Caco-2 (cell line): Measurements from ENCODE around the gene DLGAP3. TPM values are rescaled to one million over a fixed set of nuclear protein-coding genes. Genes with fewer than 3 reads are reported as not detected.

Experiments used
- BruUV-seq: library from RNA; stranded (reverse); fragments of 400-500 nt; replicated peaks from 2 replicates; lab custom pipeline; 2021; lab: Mats Ljungman, UMichigan
- CTCF ChIA-PET: fragments of 300-600 bp; sonication (Branson Sonifier 250); formaldehyde crosslinking; loops from one replicate; lab custom pipeline; 2022; ENCODE audit warnings: antibody characterized with exemption; lab: Charles Lee
- POLR2A ChIA-PET: fragments of 300-600 bp; sonication (Branson Sonifier 250); formaldehyde crosslinking; loops from one replicate; lab custom pipeline; 2022; ENCODE audit warnings: antibody characterized with exemption; lab: Charles Lee
- DNase-seq, 2 experiments: peaks; one replicate each; pipeline versions ENCODE4 v3.0.0 to v3.0.0-alpha.2; 2020 to 2022
- H3K27me3 ChIP-seq: replicated peaks from 2 replicates; pipeline ENCODE4 v1.6.0; 2011; ENCODE audit warnings: low read length; ENCODE audit not compliant: control insufficient read depth, insufficient read depth
- H3K36me3 ChIP-seq: 2 replicates; pipeline ENCODE4 v1.5.1; 2011; ENCODE audit warnings: low read length; ENCODE audit not compliant: control insufficient read depth, insufficient read depth
- H3K4me1 ChIP-seq: fragments of 250-450 bp; sonication (Bioruptor Pico); 2 replicates; pipeline ENCODE4 v1.5.1; 2020; ENCODE audit warnings: mild to moderate bottlenecking
- H3K4me3 ChIP-seq: 2 replicates; pipeline ENCODE4 v1.5.1; 2011; ENCODE audit warnings: low read depth, mild to moderate bottlenecking, control low read depth, low read length
- H3K9me3 ChIP-seq: fragments of 250-450 bp; sonication (Bioruptor Pico); 2 replicates; pipeline ENCODE4 v1.5.1; 2020; ENCODE audit warnings: mild to moderate bottlenecking, moderate library complexity
- H3K27ac Mint-ChIP-seq: one replicate; pipeline ENCODE4 v1.8.0; 2022; ENCODE audit warnings: mixed read lengths; ENCODE audit not compliant: unreplicated experiment
- H3K27me3 Mint-ChIP-seq: one replicate; pipeline ENCODE4 v1.8.0; 2022; ENCODE audit warnings: mixed read lengths; ENCODE audit not compliant: insufficient read depth, unreplicated experiment
- H3K36me3 Mint-ChIP-seq: one replicate; pipeline ENCODE4 v1.8.0; 2022; ENCODE audit warnings: mild to moderate bottlenecking, mixed read lengths; ENCODE audit not compliant: insufficient read depth, unreplicated experiment
- H3K4me1 Mint-ChIP-seq: one replicate; pipeline ENCODE4 v1.8.0; 2022; ENCODE audit warnings: low read depth, mixed read lengths; ENCODE audit not compliant: unreplicated experiment
- H3K4me3 Mint-ChIP-seq: one replicate; pipeline ENCODE4 v1.8.0; 2022; ENCODE audit warnings: mild to moderate bottlenecking, moderate library complexity, mixed read lengths; ENCODE audit not compliant: unreplicated experiment
- H3K9me3 Mint-ChIP-seq: one replicate; pipeline ENCODE4 v1.8.0; 2022; ENCODE audit warnings: mixed read lengths; ENCODE audit not compliant: unreplicated experiment
- intact Hi-C: fragments of 100-400 bp; cut with micrococcal nuclease; formaldehyde crosslinking; loops from one replicate; pipeline ENCODE4 v1.10.0; 2022; ENCODE audit not compliant: unreplicated experiment
- total RNA-seq: library from RNA; stranded (reverse); gene quantifications from 2 replicates; pipeline ENCODE4 v1.2.3, GENCODE V29; 2022
- TF ChIP-seq, protein P1 (sequence below), 2 experiments: fragments of 200-600 bp in 1 of 2; IDR thresholded peaks; 1 replicate in 1 of 2; 2 replicates in 1 of 2; pipeline versions ENCODE4 v1.5.1 to v1.8.0; 2011 to 2022; ENCODE audit warnings: antibody characterized with exemption in 1 of 2, control low read depth in 1 of 2, inconsistent platforms in 1 of 2, low read depth in 1 of 2, low read length in 1 of 2, mild to moderate bottlenecking in 1 of 2, moderate library complexity in 1 of 2; ENCODE audit not compliant: insufficient read depth in 1 of 2, severe bottlenecking in 1 of 2, unreplicated experiment in 1 of 2

The DLGAP3 gene
- total RNA-seq, 1 experiment from 2014 or later, result 0.16 TPM

DNA sequence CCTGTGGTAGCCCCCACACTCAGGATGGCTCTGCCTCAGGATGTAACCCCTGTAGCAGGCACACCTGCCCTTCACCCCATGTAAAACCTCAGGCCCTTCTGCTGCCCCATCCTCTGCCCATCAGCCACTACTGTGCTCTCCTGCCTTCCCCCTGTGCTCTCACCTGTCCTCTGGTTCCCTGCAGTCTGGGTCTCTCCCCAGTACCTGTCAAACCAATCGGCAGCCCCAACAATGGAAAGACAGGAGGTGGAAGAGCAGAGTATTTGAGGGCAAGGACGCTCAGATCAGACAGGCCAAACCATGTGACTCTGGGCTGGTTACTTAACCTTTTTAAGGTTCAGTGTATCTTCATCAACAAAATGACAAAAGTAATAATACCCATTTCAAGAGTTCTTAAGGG lies 100.8 kb downstream of the DLGAP3 start:
- H3K36me3 Mint-ChIP-seq, result no peaks in the 10 kb centered on the region
- POLR2A ChIA-PET, result no interaction called here

DNA sequence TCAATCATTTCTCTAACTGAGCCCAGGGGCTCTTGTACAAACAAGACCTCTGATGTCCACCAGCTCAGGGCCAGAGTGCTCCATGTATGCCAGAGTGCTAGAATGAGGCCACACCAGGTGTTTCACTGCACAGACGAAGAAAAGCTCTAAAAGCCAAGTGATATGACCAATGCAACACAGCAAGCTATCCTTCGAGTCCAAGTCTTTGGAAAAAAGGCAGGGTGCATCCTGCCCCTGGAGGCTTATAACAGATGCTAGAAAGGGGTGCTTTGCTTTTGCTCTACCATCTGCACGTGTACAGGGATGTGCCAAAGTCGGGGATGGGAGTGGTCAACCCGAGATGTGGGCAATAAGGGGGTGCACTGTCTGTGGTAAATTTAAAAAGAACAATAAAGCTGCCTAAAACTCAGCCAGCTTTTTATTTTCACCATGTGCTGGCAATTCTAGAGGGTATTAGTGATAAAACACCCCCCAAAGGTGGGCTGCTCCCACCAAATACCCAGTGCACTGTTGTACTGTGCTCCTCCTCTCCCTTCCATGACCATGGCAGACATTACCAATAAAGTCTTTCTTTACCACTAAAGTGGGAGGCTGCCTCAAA lies 102.0 kb downstream of the DLGAP3 start:
- H3K9me3 Mint-ChIP-seq, result no peaks in the 10 kb centered on the region
- H3K4me3 Mint-ChIP-seq, result no peak overlapping the region
- H3K4me3 ChIP-seq, result no peak overlapping the region
- H3K9me3 ChIP-seq, result no peaks in the 10 kb centered on the region
- no peaks in the 10 kb centered on the region for H3K27me3 ChIP-seq
- ChIA-PET CTCF (no interaction called here), POLR2A (no interaction called here)
- BruUV-seq, result no TSS peak
- no peaks in the 10 kb centered on the region for H3K4me1 Mint-ChIP-seq
- no peaks in the 10 kb centered on the region for H3K4me1 ChIP-seq
- no peaks in the 10 kb centered on the region for H3K27me3 Mint-ChIP-seq
- no peaks in the 10 kb centered on the region for H3K36me3 Mint-ChIP-seq
- no peak overlapping the region for H3K27ac Mint-ChIP-seq
- DNase-seq, result no peak
- H3K36me3 ChIP-seq, result no peaks in the 10 kb centered on the region
- intact Hi-C loops, result no loop called here
- TF ChIP-seq, protein P1, sequence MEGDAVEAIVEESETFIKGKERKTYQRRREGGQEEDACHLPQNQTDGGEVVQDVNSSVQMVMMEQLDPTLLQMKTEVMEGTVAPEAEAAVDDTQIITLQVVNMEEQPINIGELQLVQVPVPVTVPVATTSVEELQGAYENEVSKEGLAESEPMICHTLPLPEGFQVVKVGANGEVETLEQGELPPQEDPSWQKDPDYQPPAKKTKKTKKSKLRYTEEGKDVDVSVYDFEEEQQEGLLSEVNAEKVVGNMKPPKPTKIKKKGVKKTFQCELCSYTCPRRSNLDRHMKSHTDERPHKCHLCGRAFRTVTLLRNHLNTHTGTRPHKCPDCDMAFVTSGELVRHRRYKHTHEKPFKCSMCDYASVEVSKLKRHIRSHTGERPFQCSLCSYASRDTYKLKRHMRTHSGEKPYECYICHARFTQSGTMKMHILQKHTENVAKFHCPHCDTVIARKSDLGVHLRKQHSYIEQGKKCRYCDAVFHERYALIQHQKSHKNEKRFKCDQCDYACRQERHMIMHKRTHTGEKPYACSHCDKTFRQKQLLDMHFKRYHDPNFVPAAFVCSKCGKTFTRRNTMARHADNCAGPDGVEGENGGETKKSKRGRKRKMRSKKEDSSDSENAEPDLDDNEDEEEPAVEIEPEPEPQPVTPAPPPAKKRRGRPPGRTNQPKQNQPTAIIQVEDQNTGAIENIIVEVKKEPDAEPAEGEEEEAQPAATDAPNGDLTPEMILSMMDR (IDR thresholded peaks at IDR 0.05; ENCODE audit: insufficient read depth in 1 of 2, low read depth in 1 of 2, low read length in 1 of 2, severe bottlenecking in 1 of 2, unreplicated experiment in 1 of 2), result no peak

More for the DNA sequence above, 100.8 kb downstream of the DLGAP3 start:
- Mint-ChIP-seq H3K4me1 (no peaks in the 10 kb centered on the region), H3K4me3 (no peak overlapping the region), H3K27me3 (no peaks in the 10 kb centered on the region), H3K27ac (no peak overlapping the region), H3K9me3 (no peaks in the 10 kb centered on the region)
- intact Hi-C loops, result no loop called here
- no peaks in the 10 kb centered on the region for H3K9me3 ChIP-seq
- H3K4me1 ChIP-seq, result no peaks in the 10 kb centered on the region
- H3K4me3 ChIP-seq, result no peak overlapping the region
- no peaks in the 10 kb centered on the region for H3K27me3 ChIP-seq
- no peak for DNase-seq
- CTCF ChIA-PET, result no interaction called here
- TF ChIP-seq, protein P1 (IDR thresholded peaks at IDR 0.05; ENCODE audit: insufficient read depth in 1 of 2, low read depth in 1 of 2, low read length in 1 of 2, severe bottlenecking in 1 of 2, unreplicated experiment in 1 of 2), result no peak
- no peaks in the 10 kb centered on the region for H3K36me3 ChIP-seq
- BruUV-seq, result no TSS peak

- ChIA-PET CTCF (no interaction called here), POLR2A (no interaction called here)
- no peaks in the 10 kb centered on the region for H3K36me3 ChIP-seq
- Mint-ChIP-seq H3K4me1 (no peaks in the 10 kb centered on the region), H3K4me3 (no peak overlapping the region), H3K27me3 (no peaks in the 10 kb centered on the region), H3K9me3 (no peaks in the 10 kb centered on the region), H3K27ac (no peak overlapping the region), H3K36me3 (no peaks in the 10 kb centered on the region)
- H3K4me3 ChIP-seq, result no peak overlapping the region
- DNase-seq, result peak in 1 of 2 experiments; percentile 1
- no peaks in the 10 kb centered on the region for H3K9me3 ChIP-seq
- intact Hi-C loops, result no loop called here
- BruUV-seq, result no TSS peak
- no peaks in the 10 kb centered on the region for H3K4me1 ChIP-seq
- no peaks in the 10 kb centered on the region for H3K27me3 ChIP-seq
- TF ChIP-seq, protein P1 (IDR thresholded peaks at IDR 0.05; ENCODE audit: insufficient read depth in 1 of 2, low read depth in 1 of 2, low read length in 1 of 2, severe bottlenecking in 1 of 2, unreplicated experiment in 1 of 2), result no peak
Measured at GRCh38 chr1:34825455-34826091, 103.9 kb downstream of the DLGAP3 start.
